Neutrophil (primary cell): ENCODE data around the gene KIAA0753.

Experiments used
- H3K27ac ChIP-seq: fragments of 200-600 bp; sonication (generic); 2 replicates; pipeline ENCODE4 v1.5.1; 2016; ENCODE audit warnings: mild to moderate bottlenecking, moderate library complexity
- H3K27me3 ChIP-seq: fragments of 200-600 bp; sonication (generic); 2 replicates; pipeline ENCODE4 v1.6.0; 2016; ENCODE audit warnings: mild to moderate bottlenecking
- H3K36me3 ChIP-seq: fragments of 200-600 bp; sonication (generic); 2 replicates; pipeline ENCODE4 v1.5.1; 2017
- H3K4me1 ChIP-seq, 2 experiments: fragments of 200-600 bp in 1 of 2; sonication (generic) in 1 of 2; 1 replicate in 1 of 2; 2 replicates in 1 of 2; pipeline versions ENCODE4 v1.5.1 to v1.6.1; 2013 to 2016; ENCODE audit warnings: low read depth in 1 of 2, low read length in 1 of 2, mild to moderate bottlenecking in 1 of 2, moderate library complexity in 1 of 2; ENCODE audit not compliant: control insufficient read depth in 1 of 2, insufficient read depth in 1 of 2
- H3K4me3 ChIP-seq, 2 experiments: fragments of 200-600 bp in 1 of 2; sonication (generic) in 1 of 2; 1 replicate in 1 of 2; 2 replicates in 1 of 2; pipeline ENCODE4 v1.5.1; 2013 to 2016; ENCODE audit warnings: low read depth in 1 of 2, low read length in 1 of 2, mild to moderate bottlenecking in 1 of 2, moderate library complexity in 1 of 2
- H3K9me3 ChIP-seq: fragments of 200-600 bp; sonication (generic); 2 replicates; pipeline ENCODE4 v1.5.1; 2016
- CTCF ChIP-seq: fragments of 200-600 bp; sonication (generic); IDR thresholded peaks from 2 replicates; pipeline ENCODE4 v1.5.1; 2016; ENCODE audit warnings: antibody characterized with exemption

The KIAA0753 gene

GRCh38 chr17:6637458-6637840, 3.1 kb downstream of the KIAA0753 start:
- TF ChIP-seq CTCF, result no peak
- Histone ChIP-seq H3K9me3 (no peaks in the 10 kb centered on the region), H3K27ac (no peak overlapping the region), H3K36me3 (peaks cover 23% of the 10 kb centered on the region), H3K4me3 (no peak overlapping the region), H3K27me3 (no peaks in the 10 kb centered on the region), H3K4me1 (peaks cover 22 to 24% of the 10 kb centered on the region in 2 experiments)

DNA sequence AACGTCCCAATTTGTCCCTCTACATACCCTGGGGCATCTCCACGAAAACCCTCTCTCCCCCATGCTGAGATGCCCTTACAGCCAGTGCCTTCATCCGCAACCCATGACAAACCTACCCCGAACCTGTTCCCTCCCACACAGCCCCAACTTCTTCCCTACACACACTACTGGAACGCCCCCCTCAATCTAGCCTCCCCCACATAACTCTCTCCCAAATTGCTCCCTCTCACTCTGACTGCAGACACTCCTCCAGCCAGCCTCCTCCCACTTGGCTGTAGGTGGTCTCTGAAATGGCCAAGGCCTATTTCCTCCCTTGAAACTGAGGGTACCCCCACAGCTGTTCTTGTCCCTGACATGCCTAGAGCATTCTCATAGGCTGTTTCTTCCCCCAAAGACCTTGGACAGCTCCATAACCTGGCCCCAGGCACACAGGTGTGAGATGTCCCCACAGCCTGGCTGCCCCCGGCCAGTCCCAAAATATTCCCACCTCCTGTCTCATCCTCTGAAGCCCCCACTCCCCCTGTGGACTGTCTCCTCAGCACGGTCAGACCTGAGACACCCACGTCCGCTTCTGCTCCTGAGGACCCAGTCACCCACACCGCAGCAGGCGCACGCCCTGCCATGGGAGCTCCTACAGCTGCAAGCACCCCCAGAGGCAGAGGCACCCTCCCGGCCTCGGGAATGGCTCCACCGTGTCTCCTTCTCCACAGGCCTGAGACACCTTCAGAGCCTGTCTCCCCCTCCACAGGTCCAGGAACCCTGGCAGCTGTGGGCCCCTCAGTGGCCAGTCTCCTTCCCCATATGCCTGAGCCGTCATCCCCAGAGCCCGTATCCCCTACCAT, 3.7 kb downstream of the KIAA0753 start:
- H3K9me3 ChIP-seq, result no peaks in the 10 kb centered on the region
- no peak for TF ChIP-seq CTCF
- no peaks in the 10 kb centered on the region for H3K27me3 ChIP-seq
- H3K4me3 ChIP-seq, result no peak overlapping the region
- peaks cover 25% of the 10 kb centered on the region for H3K36me3 ChIP-seq
- peaks cover 21 to 22% of the 10 kb centered on the region in 2 experiments for H3K4me1 ChIP-seq
- no peak overlapping the region for H3K27ac ChIP-seq

DNA sequence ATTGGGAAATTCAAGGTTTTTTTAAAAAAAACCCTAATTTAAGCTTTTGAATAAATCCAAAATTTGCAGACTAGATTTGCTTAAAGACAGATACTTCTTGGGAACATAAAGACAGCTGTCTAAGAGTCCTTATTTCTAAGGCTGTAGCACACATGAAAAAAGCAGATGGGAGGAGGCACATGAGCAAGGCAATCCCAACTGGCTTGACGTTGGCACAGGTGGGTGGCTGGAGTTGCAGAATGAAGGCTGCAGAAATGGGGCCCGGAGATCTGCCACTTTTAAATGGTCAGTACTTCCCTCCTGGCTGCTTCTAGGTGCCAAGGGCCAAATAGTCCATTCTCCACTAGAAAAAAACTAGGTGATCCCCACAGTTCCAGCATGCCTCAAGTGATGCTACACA, 4.4 kb downstream of the KIAA0753 start:
- peaks cover 14 to 15% of the 10 kb centered on the region in 2 experiments for H3K4me1 ChIP-seq
- H3K4me3 ChIP-seq, result no peak overlapping the region
- TF ChIP-seq CTCF, result no peak
- no peaks in the 10 kb centered on the region for H3K27me3 ChIP-seq
- no peak overlapping the region for H3K27ac ChIP-seq
- H3K36me3 ChIP-seq, result peaks cover 32% of the 10 kb centered on the region
- no peaks in the 10 kb centered on the region for H3K9me3 ChIP-seq

DNA sequence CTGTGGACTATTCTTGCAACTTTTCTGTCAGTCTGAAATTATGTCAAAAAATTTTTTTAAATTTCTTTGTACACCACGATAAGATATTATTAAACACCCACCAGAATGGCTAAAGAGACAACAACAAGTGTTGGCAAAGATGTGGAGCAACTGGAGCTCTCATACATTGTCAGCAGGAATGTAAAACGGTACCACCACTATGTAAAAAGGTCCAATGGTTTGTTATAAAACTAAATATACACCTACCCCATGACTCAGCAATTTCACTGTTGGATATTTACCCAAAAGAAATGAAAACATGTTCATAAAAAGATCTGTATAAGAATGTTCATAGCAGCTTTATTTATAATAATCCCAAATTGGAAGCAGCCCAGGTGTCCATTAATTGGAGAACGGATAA, 7.2 kb downstream of the KIAA0753 start:
- peaks cover 37% of the 10 kb centered on the region for H3K36me3 ChIP-seq

GRCh38 chr17:6632530-6632929, 8.0 kb downstream of the KIAA0753 start:
- Histone ChIP-seq H3K4me1 (no peaks in the 10 kb centered on the region), H3K4me3 (no peak overlapping the region), H3K36me3 (peaks cover 45% of the 10 kb centered on the region), H3K27ac (no peak overlapping the region), H3K9me3 (no peaks in the 10 kb centered on the region), H3K27me3 (no peaks in the 10 kb centered on the region)
- no peak for TF ChIP-seq CTCF

More for the DNA sequence above, 7.2 kb downstream of the KIAA0753 start:
- Histone ChIP-seq H3K27me3 (no peaks in the 10 kb centered on the region), H3K4me1 (no peaks in the 10 kb centered on the region), H3K9me3 (no peaks in the 10 kb centered on the region), H3K27ac (no peak overlapping the region), H3K4me3 (no peak overlapping the region)
- TF ChIP-seq CTCF, result no peak
